ENCODE results near the gene ZMIZ1.

DNA sequence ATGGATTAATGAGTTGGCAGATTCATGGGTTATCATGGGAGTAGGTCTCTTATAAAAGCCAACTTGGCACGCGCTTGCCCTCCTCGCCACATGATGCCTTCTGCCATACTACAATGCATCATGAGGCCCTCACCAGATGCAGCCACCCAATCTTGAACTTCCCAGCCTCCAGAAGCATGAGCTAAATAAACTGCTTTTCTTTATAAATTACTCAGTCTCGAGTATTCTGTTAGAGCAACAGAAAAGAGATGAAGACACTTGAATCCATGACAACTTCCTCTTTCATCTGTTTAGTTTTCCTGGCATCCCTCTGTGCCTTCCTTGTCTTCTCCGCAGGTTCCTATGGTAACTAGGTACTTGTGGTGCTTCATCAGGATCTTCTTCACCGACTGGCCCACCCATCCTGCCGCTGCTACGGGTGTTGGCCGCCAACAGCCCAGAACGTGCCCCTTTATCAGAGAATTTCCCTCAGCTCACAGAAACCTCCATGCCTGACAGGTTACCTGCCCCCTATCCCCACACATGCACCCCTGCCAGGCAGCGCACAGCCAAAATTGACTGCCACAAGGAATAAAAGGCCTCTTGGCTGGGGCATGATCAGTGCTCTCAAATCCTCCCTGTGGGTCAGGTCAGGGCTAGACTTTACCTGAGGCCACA lies 250.5 kb downstream of the ZMIZ1 start:
- TF ChIP-seq, protein P1, sequence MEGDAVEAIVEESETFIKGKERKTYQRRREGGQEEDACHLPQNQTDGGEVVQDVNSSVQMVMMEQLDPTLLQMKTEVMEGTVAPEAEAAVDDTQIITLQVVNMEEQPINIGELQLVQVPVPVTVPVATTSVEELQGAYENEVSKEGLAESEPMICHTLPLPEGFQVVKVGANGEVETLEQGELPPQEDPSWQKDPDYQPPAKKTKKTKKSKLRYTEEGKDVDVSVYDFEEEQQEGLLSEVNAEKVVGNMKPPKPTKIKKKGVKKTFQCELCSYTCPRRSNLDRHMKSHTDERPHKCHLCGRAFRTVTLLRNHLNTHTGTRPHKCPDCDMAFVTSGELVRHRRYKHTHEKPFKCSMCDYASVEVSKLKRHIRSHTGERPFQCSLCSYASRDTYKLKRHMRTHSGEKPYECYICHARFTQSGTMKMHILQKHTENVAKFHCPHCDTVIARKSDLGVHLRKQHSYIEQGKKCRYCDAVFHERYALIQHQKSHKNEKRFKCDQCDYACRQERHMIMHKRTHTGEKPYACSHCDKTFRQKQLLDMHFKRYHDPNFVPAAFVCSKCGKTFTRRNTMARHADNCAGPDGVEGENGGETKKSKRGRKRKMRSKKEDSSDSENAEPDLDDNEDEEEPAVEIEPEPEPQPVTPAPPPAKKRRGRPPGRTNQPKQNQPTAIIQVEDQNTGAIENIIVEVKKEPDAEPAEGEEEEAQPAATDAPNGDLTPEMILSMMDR (IDR thresholded peaks at IDR 0.05) = no peak
- TF ChIP-seq POLR2A (IDR thresholded peaks at IDR 0.05) = no peak

Data from adrenal gland (tissue), 5 donors.